HG03457 (cell line): ENCODE data around the gene MLPH.

Source experiments
- ATAC-seq: cut with Tn5 transposase; IDR thresholded peaks from one replicate; pipeline ENCODE4 v1.9.1; 2021; ENCODE audit warnings: moderate number of reproducible peaks; ENCODE audit not compliant: unreplicated experiment

The MLPH gene

GRCh38 chr2:237599465-237600110 is 112.5 kb downstream of the MLPH start:
- no peak for ATAC-seq

- ATAC-seq = no peak
Measured at GRCh38 chr2:237600205-237600846, 113.3 kb downstream of the MLPH start.

GRCh38 chr2:237601453-237602116 is 114.5 kb downstream of the MLPH start:
- no peak for ATAC-seq

- ATAC-seq = no peak
Measured at GRCh38 chr2:237602409-237602808, 115.4 kb downstream of the MLPH start.

- no peak for ATAC-seq
Measured at GRCh38 chr2:237603049-237603717, 116.1 kb downstream of the MLPH start.

- no peak for ATAC-seq
Measured at GRCh38 chr2:237603718-237604362, 116.8 kb downstream of the MLPH start.

- no peak for ATAC-seq
Measured at GRCh38 chr2:237604391-237604790, 117.3 kb downstream of the MLPH start.
